NT2/D1 (cell line): ENCODE measurements around the gene CYP4X1.

ENCODE experiments used
- SUZ12 ChIP-seq: IDR thresholded peaks from 2 replicates; pipeline ENCODE4 v1.6.1; 2011; ENCODE audit not compliant: insufficient read length, insufficient read depth; ENCODE audit errors: extremely low read depth
- YY1 ChIP-seq: IDR thresholded peaks from 2 replicates; pipeline ENCODE4 v1.6.1; 2011; ENCODE audit not compliant: insufficient read length, insufficient read depth
- ZNF274 ChIP-seq: IDR thresholded peaks from 2 replicates; pipeline ENCODE4 v1.6.1; 2011; ENCODE audit warnings: mild to moderate bottlenecking, low read depth, low read length

GRCh38 chr1:47023268-47024140 is at the start of gene CYP4X1:
- TF ChIP-seq SUZ12 (no peak), YY1 (no peak), ZNF274 (no peak)
